K562 (cell line): ENCODE measurements around the gene B3GAT1. TPM values are rescaled to one million over a fixed set of nuclear protein-coding genes. Genes with fewer than 3 reads are reported as not detected.

Experiments used
- ATAC-seq: fragments of 200-7000 bp; cut with Tn5 transposase; 3 replicates; pipeline ENCODE4 v1.9.1; 2020; ENCODE audit warnings: moderate library complexity
- BruUV-seq: library from RNA; stranded (reverse); fragments of 400-500 nt; replicated peaks from 2 replicates; lab custom pipeline; 2021; lab: Mats Ljungman, UMichigan
- CTCF ChIA-PET: fragments of 300-600 bp; formaldehyde crosslinking; extraction: SDS; loops from one replicate; lab custom pipeline; 2021; ENCODE audit warnings: low intra/inter-chr PET ratio; lab: Yijun Ruan, JAX
- POLR2A ChIA-PET: fragments of 300-600, 350-650 bp; sonication (Branson Sonifier 250); formaldehyde crosslinking; extraction: SDS; loops from one replicate; lab custom pipeline; 2021; ENCODE audit warnings: antibody characterized with exemption, inconsistent platforms; lab: Yijun Ruan, JAX
- DNase-seq, 4 experiments: peaks; one replicate each; pipeline versions ENCODE4 v3.0.0 to v3.0.0-alpha.2; 2011 to 2018; ENCODE audit warnings: low spot score in 3 of 4, mixed read lengths in 3 of 4; ENCODE audit errors: extremely low read depth in 1 of 4
- FAIRE-seq: peaks from 2 replicates; lab custom pipeline; 2011; peaks lifted over from hg19 to GRCh38; lab: Jason Lieb, UNC
- H2AFZ ChIP-seq: 2 replicates; pipeline ENCODE4 v1.6.0; 2011; ENCODE audit warnings: low read depth, low read length, control low read depth, inconsistent platforms
- H3K27ac ChIP-seq: fragments of 200-600 bp; 3 replicates; pipeline ENCODE4 v1.8.0; 2011; ENCODE audit warnings: low read depth, mild to moderate bottlenecking, control low read depth, inconsistent platforms, low read length, moderate library complexity, mixed read lengths; ENCODE audit errors: extremely low read depth
- H3K27me3 ChIP-seq, 2 experiments: fragments of 300-600 bp in 1 of 2; 2 replicates in 1 of 2; 3 replicates in 1 of 2; pipeline versions ENCODE4 v1.6.0 to v1.8.0; 2011; ENCODE audit warnings: inconsistent platforms in 2 of 2, low read length in 2 of 2, mild to moderate bottlenecking in 1 of 2, mixed read lengths in 1 of 2, moderate library complexity in 1 of 2; ENCODE audit not compliant: control insufficient read depth in 2 of 2, insufficient read depth in 2 of 2
- H3K36me3 ChIP-seq: fragments of 300-600 bp; 3 replicates; pipeline ENCODE4 v1.8.0; 2011; ENCODE audit warnings: mild to moderate bottlenecking, low read length, inconsistent platforms; ENCODE audit not compliant: control insufficient read depth, insufficient read depth
- H3K4me1 ChIP-seq, 2 experiments: fragments of 200-600 bp in 1 of 2; replicated peaks in 1 of 2; 2 replicates in 1 of 2; 3 replicates in 1 of 2; pipeline versions ENCODE4 v1.5.1 to v1.8.0; 2011; ENCODE audit warnings: inconsistent platforms in 2 of 2, low read length in 2 of 2, mild to moderate bottlenecking in 1 of 2, mixed read lengths in 1 of 2, moderate library complexity in 1 of 2; ENCODE audit not compliant: control insufficient read depth in 2 of 2, insufficient read depth in 2 of 2
- H3K4me2 ChIP-seq: 2 replicates; pipeline ENCODE4 v1.6.1; 2011; ENCODE audit warnings: low read length, control low read depth, inconsistent platforms, mixed read lengths; ENCODE audit not compliant: insufficient read depth
- H3K4me3 ChIP-seq: fragments of 200-600 bp; sonication (generic), shearing (Covaris generic); 2 replicates; pipeline ENCODE4 v1.5.1; 2016; ENCODE audit warnings: control low read depth, inconsistent platforms
- H3K79me2 ChIP-seq: fragments of 200-600 bp; 3 replicates; pipeline ENCODE4 v1.8.0; 2011; ENCODE audit warnings: low read length, inconsistent platforms; ENCODE audit not compliant: control insufficient read depth, insufficient read depth
- H3K9ac ChIP-seq, 2 experiments: 2 replicates each; pipeline versions ENCODE4 v1.6.0 to v1.6.1; 2011; ENCODE audit warnings: low read depth in 2 of 2, low read length in 2 of 2, control low read depth in 1 of 2, inconsistent platforms in 1 of 2, mild to moderate bottlenecking in 1 of 2, mixed read lengths in 1 of 2; ENCODE audit not compliant: insufficient read depth in 1 of 2
- H3K9me1 ChIP-seq: one replicate; pipeline ENCODE4 v1.6.0; 2011; ENCODE audit warnings: inconsistent platforms, mild to moderate bottlenecking, low read length, moderate library complexity; ENCODE audit not compliant: control insufficient read depth, insufficient read depth
- H3K9me3 ChIP-seq: replicated peaks from 2 replicates; pipeline ENCODE4 v1.5.1; 2011; ENCODE audit warnings: low read depth, low read length, inconsistent platforms; ENCODE audit not compliant: control insufficient read depth, insufficient read depth
- H4K20me1 ChIP-seq: replicated peaks from 2 replicates; pipeline ENCODE4 v1.6.1; 2011; ENCODE audit warnings: low read length, inconsistent platforms, mixed read lengths; ENCODE audit not compliant: control insufficient read depth, insufficient read depth
- ARID1B ChIP-seq: fragments of 450-650 bp; IDR thresholded peaks from 2 replicates; pipeline ENCODE4 v1.6.1; 2016; ENCODE audit warnings: antibody characterized with exemption, mild to moderate bottlenecking, inconsistent platforms
- CBX5 ChIP-seq: IDR thresholded peaks from 2 replicates; pipeline ENCODE4 v1.6.1; 2014; ENCODE audit warnings: low read depth, borderline replicate concordance
- E2F1 ChIP-seq: sonication (generic); formaldehyde crosslinking; IDR thresholded peaks from 2 replicates; pipeline ENCODE4 v1.8.1; 2023; ENCODE audit warnings: mild to moderate bottlenecking, missing genetic modification reagents, moderate library complexity
- FOXA1 ChIP-seq: fragments of 450-650 bp; IDR thresholded peaks from 2 replicates; pipeline ENCODE4 v1.6.1; 2016; ENCODE audit warnings: mild to moderate bottlenecking, borderline replicate concordance
- GATA2 ChIP-seq: sonication (generic); formaldehyde crosslinking; IDR thresholded peaks from 2 replicates; pipeline ENCODE4 v1.4.0; 2020; ENCODE audit warnings: mild to moderate bottlenecking, missing genetic modification reagents
- SAFB2 ChIP-seq: fragments of 200-400 bp; formaldehyde crosslinking; IDR thresholded peaks from 2 replicates; pipeline ENCODE4 v1.6.1; 2018; ENCODE audit warnings: borderline replicate concordance, low read length, low read depth, moderate library complexity; ENCODE audit not compliant: severe bottlenecking
- SMAD2 ChIP-seq: fragments of 150-350 bp; IDR thresholded peaks from 2 replicates; pipeline ENCODE4 v1.6.1; 2014; ENCODE audit warnings: low read depth, mild to moderate bottlenecking, low read length
- ZNF134 ChIP-seq: fragments of 250-450 bp; sonication (Bioruptor Pico); conservative IDR thresholded peaks from 2 replicates; pipeline ENCODE4 v1.4.0; 2020
- ZNF146 ChIP-seq: IDR thresholded peaks from one replicate; pipeline ENCODE4 v1.6.1; 2018; ENCODE audit warnings: missing compliant biosample characterization; ENCODE audit not compliant: unreplicated experiment
- WGBS: fragments of 100-300 bp; shearing (Covaris generic); methylation state at CpG from one replicate; pipeline ENCODE4 v1.1.6; 2016; ENCODE audit warnings: low coverage, mixed read lengths; ENCODE audit not compliant: insufficient coverage; ENCODE audit errors: missing lambda C conversion rate; 5-methylcytosine and 5-hydroxymethylcytosine counted together
- in situ Hi-C: fragments of 300-500 bp; cut with MboI; formaldehyde crosslinking; loops from 4 replicates; pipeline ENCODE4 v1.15.0; 2018; ENCODE audit warnings: inconsistent platforms, mixed read lengths
- intact Hi-C: fragments of 100-400 bp; cut with micrococcal nuclease; formaldehyde crosslinking; loops from 2 replicates; pipeline ENCODE4 v1.14.2; 2022
- polyA plus RNA-seq, 8 experiments: library from polyadenylated mRNA; depleted of rRNA in 4 of 8; stranded (reverse) in 5 of 8; unstranded in 3 of 8; fragments of >200 nt; fragmentation: Nextera tagmentation in 2 of 8; fragmentation: Illumina TruSeq in 1 of 8; extraction: Ambion mirVana in 2 of 8; extraction: Trizol in 1 of 8; gene quantifications; 2 replicates each; pipeline versions ENCODE4 v1.2.1 to v1.2.3, GENCODE V29; 2011 to 2014; ENCODE audit warnings: inconsistent platforms in 1 of 8, missing spikeins in 1 of 8
- total RNA-seq, 7 experiments: library from RNA; depleted of rRNA in 6 of 7; stranded (reverse); fragments of >200 nt in 6 of 7; fragmentation: Illumina TruSeq in 2 of 7; extraction: Trizol in 2 of 7; gene quantifications; 2 replicates each; pipeline versions ENCODE4 v1.2.1 to v1.2.3, GENCODE V29; 2011 to 2021; ENCODE audit warnings: low replicate concordance in 1 of 7
- TF ChIP-seq, protein P1 (sequence below): fragments of 450-650 bp; conservative IDR thresholded peaks from 2 replicates; pipeline ENCODE4 v1.6.1; 2016; ENCODE audit warnings: missing genetic modification characterization, low read depth, mild to moderate bottlenecking, missing compliant biosample characterization, moderate library complexity
- TF ChIP-seq, protein P2 (sequence below): fragments of 450-650 bp; formaldehyde crosslinking; IDR thresholded peaks from 2 replicates; pipeline ENCODE4 v1.4.0; 2022; ENCODE audit warnings: missing genetic modification characterization

Gene B3GAT1
- total and polyA plus RNA-seq, 9 of the 15 experiments (the other 6 are each of a cell fraction or from before 2014, with no cell fraction given) = 0.01 to 0.53 (median 0.14) TPM; not detected in 1

DNA sequence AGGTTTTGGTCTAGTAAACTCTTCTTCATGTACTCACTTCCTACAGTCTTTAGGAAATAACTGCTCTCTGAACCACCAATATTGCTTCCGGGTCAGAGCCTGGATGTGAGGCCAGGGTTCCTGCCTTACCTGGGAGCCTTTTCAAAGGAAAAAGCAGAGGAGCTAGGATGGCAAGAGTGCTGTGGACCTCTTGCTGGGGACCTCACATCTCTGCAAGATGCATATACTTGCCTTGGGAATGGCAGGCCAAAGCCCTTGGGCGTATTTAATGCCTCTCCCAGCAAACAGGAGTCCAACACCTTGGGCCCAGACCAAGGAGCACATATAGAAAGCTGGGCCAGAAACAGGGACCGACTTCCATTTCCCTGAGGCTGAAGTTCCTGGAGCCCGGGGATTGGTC is 75.0 kb downstream of the B3GAT1 start:
- POLR2A ChIA-PET = no interaction called here
- H3K9me3 ChIP-seq = no peaks in the 10 kb centered on the region
- TF ChIP-seq, protein P1, sequence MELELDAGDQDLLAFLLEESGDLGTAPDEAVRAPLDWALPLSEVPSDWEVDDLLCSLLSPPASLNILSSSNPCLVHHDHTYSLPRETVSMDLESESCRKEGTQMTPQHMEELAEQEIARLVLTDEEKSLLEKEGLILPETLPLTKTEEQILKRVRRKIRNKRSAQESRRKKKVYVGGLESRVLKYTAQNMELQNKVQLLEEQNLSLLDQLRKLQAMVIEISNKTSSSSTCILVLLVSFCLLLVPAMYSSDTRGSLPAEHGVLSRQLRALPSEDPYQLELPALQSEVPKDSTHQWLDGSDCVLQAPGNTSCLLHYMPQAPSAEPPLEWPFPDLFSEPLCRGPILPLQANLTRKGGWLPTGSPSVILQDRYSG (tag) = no peak
- TF ChIP-seq, all 486 proteins: peak for 0
- CTCF ChIA-PET = no interaction called here
- H3K9me1 ChIP-seq = no peaks in the 10 kb centered on the region
- H3K9ac ChIP-seq = no peak overlapping the region
- 76% methylated on average over 4 of the region's 4 CpGs for WGBS
- no peaks in the 10 kb centered on the region; a peak in 1 of 5 replicates for H3K27me3 ChIP-seq
- H4K20me1 ChIP-seq = no peaks in the 10 kb centered on the region
- no peaks in the 10 kb centered on the region for H3K36me3 ChIP-seq
- ATAC-seq (no peak), DNase-seq (no peak), FAIRE-seq (no peak)
- H3K4me3 ChIP-seq = no peak overlapping the region
- no peak overlapping the region for H3K4me2 ChIP-seq
- H3K27ac ChIP-seq = no peak overlapping the region
- intact Hi-C loops (no loop called here), in situ Hi-C loops (no loop called here)
- 0 out of 3 replicates have a peak, but pooled peaks cover 2% of the 10 kb centered on the region for H3K79me2 ChIP-seq
- BruUV-seq = no TSS peak
- no peak overlapping the region for H2AFZ ChIP-seq
- peaks cover 5 to 6% of the 10 kb centered on the region in 2 experiments; a peak in 2 of 5 replicates for H3K4me1 ChIP-seq

GRCh38 chr11:134334796-134335571 is 77.1 kb downstream of the B3GAT1 start:
- no peaks in the 10 kb centered on the region for H3K36me3 ChIP-seq
- no peak for DNase-seq
- H2AFZ ChIP-seq = no peak overlapping the region
- ChIA-PET CTCF (no interaction called here), POLR2A (no interaction called here)
- no peak overlapping the region for H3K9ac ChIP-seq
- no peak for FAIRE-seq
- intact Hi-C loops (no loop called here), in situ Hi-C loops (no loop called here)
- no peaks in the 10 kb centered on the region for H3K9me3 ChIP-seq
- H3K4me3 ChIP-seq = no peak overlapping the region
- H3K79me2 ChIP-seq = 0 out of 3 replicates have a peak, but pooled peaks cover 2% of the 10 kb centered on the region
- WGBS = 77% methylated on average over 10 of the region's 10 CpGs
- no peaks in the 10 kb centered on the region for H3K9me1 ChIP-seq
- no TSS peak for BruUV-seq
- H4K20me1 ChIP-seq = no peaks in the 10 kb centered on the region
- H3K4me2 ChIP-seq = no peak overlapping the region
- H3K4me1 ChIP-seq = peaks cover 6 to 8% of the 10 kb centered on the region in 2 experiments; a peak in 3 of 5 replicates
- H3K27ac ChIP-seq = no peak overlapping the region
- TF ChIP-seq, protein P2, sequence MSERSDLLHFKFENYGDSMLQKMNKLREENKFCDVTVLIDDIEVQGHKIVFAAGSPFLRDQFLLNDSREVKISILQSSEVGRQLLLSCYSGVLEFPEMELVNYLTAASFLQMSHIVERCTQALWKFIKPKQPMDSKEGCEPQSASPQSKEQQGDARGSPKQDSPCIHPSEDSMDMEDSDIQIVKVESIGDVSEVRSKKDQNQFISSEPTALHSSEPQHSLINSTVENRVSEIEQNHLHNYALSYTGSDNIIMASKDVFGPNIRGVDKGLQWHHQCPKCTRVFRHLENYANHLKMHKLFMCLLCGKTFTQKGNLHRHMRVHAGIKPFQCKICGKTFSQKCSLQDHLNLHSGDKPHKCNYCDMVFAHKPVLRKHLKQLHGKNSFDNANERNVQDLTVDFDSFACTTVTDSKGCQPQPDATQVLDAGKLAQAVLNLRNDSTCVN = no peak
- TF ChIP-seq E2F1 (CRISPR knock-in tag) (no peak), SAFB2 (no peak), ZNF134 (CRISPR knock-in tag) (no peak), SMAD2 (no peak), FOXA1 (no peak), GATA2 (CRISPR knock-in tag) (no peak), CBX5 (no peak), ZNF146 (CRISPR knock-in tag) (no peak), ARID1B (no peak)
- peaks cover 4 to 5% of the 10 kb centered on the region in 2 experiments; a peak in 3 of 5 replicates for H3K27me3 ChIP-seq
- ATAC-seq = no peak
